ENCODE measurements around the gene ADARB2.
"Not testable (repeated sequence)": the region's sequence is repeated elsewhere in the genome, so short reads cannot be mapped to it uniquely, and the experiment has no call there.

- TF ChIP-seq CTCF (IDR thresholded peaks at IDR 0.05; ENCODE audit: low read depth, low read length, poor library complexity, severe bottlenecking); EZH2phosphoT487 (IDR thresholded peaks at IDR 0.05; ENCODE audit: borderline replicate concordance, low read length): not testable (repeated sequence)
These were observed 323.0 kb downstream of the ADARB2 start for GRCh38 chr10:1414346-1414745.

Measured in DOHH2 (cell line).